HUES48 (cell line): ENCODE measurements around the gene ARID5A.

ENCODE experiments used
- H3K27ac ChIP-seq: one replicate; pipeline ENCODE4 v1.7.0; 2013; ENCODE audit warnings: low read depth, low read length, inconsistent platforms
- H3K27me3 ChIP-seq: 2 replicates; pipeline ENCODE4 v1.6.1; 2013; ENCODE audit warnings: mild to moderate bottlenecking, low read length; ENCODE audit not compliant: control insufficient read depth, insufficient read depth
- H3K36me3 ChIP-seq: 2 replicates; pipeline ENCODE4 v1.6.1; 2013; ENCODE audit warnings: low read length; ENCODE audit not compliant: control insufficient read depth, insufficient read depth
- H3K4me1 ChIP-seq: 2 replicates; pipeline ENCODE4 v1.6.1; 2013; ENCODE audit warnings: mild to moderate bottlenecking, low read length; ENCODE audit not compliant: control insufficient read depth, insufficient read depth
- H3K4me3 ChIP-seq: 2 replicates; pipeline ENCODE4 v1.5.1; 2013; ENCODE audit warnings: mild to moderate bottlenecking, low read depth, low read length
- H3K9ac ChIP-seq: 2 replicates; pipeline ENCODE4 v1.6.1; 2013; ENCODE audit warnings: mild to moderate bottlenecking, low read depth, low read length, moderate library complexity
- H3K9me3 ChIP-seq: 2 replicates; pipeline ENCODE4 v1.6.1; 2013; ENCODE audit warnings: low read length; ENCODE audit not compliant: control insufficient read depth, insufficient read depth

The ARID5A gene

GRCh38 chr2:96574364-96574763 lies 37.8 kb downstream of the ARID5A start:
- H3K9ac ChIP-seq = no peak overlapping the region
- H3K4me3 ChIP-seq = no peak overlapping the region
- no peaks in the 10 kb centered on the region for H3K36me3 ChIP-seq
- no peak overlapping the region for H3K27ac ChIP-seq
- H3K27me3 ChIP-seq = no peaks in the 10 kb centered on the region
- no peaks in the 10 kb centered on the region for H3K9me3 ChIP-seq
- H3K4me1 ChIP-seq = no peaks in the 10 kb centered on the region

- Histone ChIP-seq H3K4me1 (no peaks in the 10 kb centered on the region), H3K27ac (no peak overlapping the region), H3K36me3 (no peaks in the 10 kb centered on the region), H3K9me3 (no peaks in the 10 kb centered on the region), H3K27me3 (no peaks in the 10 kb centered on the region), H3K4me3 (no peak overlapping the region), H3K9ac (no peak overlapping the region)
Measured at GRCh38 chr2:96575785-96576456, 39.4 kb downstream of the ARID5A start.

GRCh38 chr2:96577501-96577900 lies 40.9 kb downstream of the ARID5A start:
- Histone ChIP-seq H3K4me1 (no peaks in the 10 kb centered on the region), H3K36me3 (no peaks in the 10 kb centered on the region), H3K4me3 (no peak overlapping the region), H3K27me3 (no peaks in the 10 kb centered on the region), H3K9ac (no peak overlapping the region), H3K9me3 (no peaks in the 10 kb centered on the region), H3K27ac (no peak overlapping the region)

GRCh38 chr2:96578731-96579130 lies 42.2 kb downstream of the ARID5A start:
- no peak overlapping the region for H3K27ac ChIP-seq
- H3K9me3 ChIP-seq = no peaks in the 10 kb centered on the region
- H3K36me3 ChIP-seq = no peaks in the 10 kb centered on the region
- no peaks in the 10 kb centered on the region for H3K27me3 ChIP-seq
- H3K4me1 ChIP-seq = no peaks in the 10 kb centered on the region
- no peak overlapping the region for H3K9ac ChIP-seq
- no peak overlapping the region for H3K4me3 ChIP-seq

GRCh38 chr2:96579422-96579821 lies 42.9 kb downstream of the ARID5A start:
- H3K4me1 ChIP-seq = no peaks in the 10 kb centered on the region
- no peak overlapping the region for H3K9ac ChIP-seq
- H3K4me3 ChIP-seq = no peak overlapping the region
- no peak overlapping the region for H3K27ac ChIP-seq
- H3K27me3 ChIP-seq = no peaks in the 10 kb centered on the region
- H3K9me3 ChIP-seq = no peaks in the 10 kb centered on the region
- H3K36me3 ChIP-seq = no peaks in the 10 kb centered on the region

GRCh38 chr2:96580771-96581170 lies 44.2 kb downstream of the ARID5A start:
- H3K4me1 ChIP-seq = no peaks in the 10 kb centered on the region
- no peak overlapping the region for H3K9ac ChIP-seq
- no peak overlapping the region for H3K4me3 ChIP-seq
- H3K9me3 ChIP-seq = no peaks in the 10 kb centered on the region
- no peak overlapping the region for H3K27ac ChIP-seq
- no peaks in the 10 kb centered on the region for H3K27me3 ChIP-seq
- H3K36me3 ChIP-seq = no peaks in the 10 kb centered on the region

GRCh38 chr2:96584017-96584416 lies 47.5 kb downstream of the ARID5A start:
- H3K27ac ChIP-seq = no peak overlapping the region
- peaks cover 9% of the 10 kb centered on the region for H3K4me1 ChIP-seq

GRCh38 chr2:96587843-96588242 lies 51.3 kb downstream of the ARID5A start:
- peaks cover 1% of the 10 kb centered on the region for H3K36me3 ChIP-seq
- H3K4me3 ChIP-seq = no peak overlapping the region
- no peak overlapping the region for H3K27ac ChIP-seq
- no peaks in the 10 kb centered on the region for H3K27me3 ChIP-seq
- peaks cover 9% of the 10 kb centered on the region for H3K4me1 ChIP-seq
- H3K9ac ChIP-seq = no peak overlapping the region
- H3K9me3 ChIP-seq = no peaks in the 10 kb centered on the region

More at GRCh38 chr2:96584017-96584416, 47.5 kb downstream of the ARID5A start:
- Histone ChIP-seq H3K36me3 (no peaks in the 10 kb centered on the region), H3K27me3 (no peaks in the 10 kb centered on the region), H3K4me3 (no peak overlapping the region), H3K9me3 (no peaks in the 10 kb centered on the region), H3K9ac (no peak overlapping the region)

- H3K27ac ChIP-seq = no peak overlapping the region
- no peak overlapping the region for H3K4me3 ChIP-seq
- peaks cover 34% of the 10 kb centered on the region for H3K36me3 ChIP-seq
- no peak overlapping the region for H3K9ac ChIP-seq
- peaks cover 9% of the 10 kb centered on the region for H3K4me1 ChIP-seq
- no peaks in the 10 kb centered on the region for H3K9me3 ChIP-seq
- H3K27me3 ChIP-seq = no peaks in the 10 kb centered on the region
Measured at GRCh38 chr2:96591054-96591453, 54.5 kb downstream of the ARID5A start.

GRCh38 chr2:96591494-96591893 lies 54.9 kb downstream of the ARID5A start:
- H3K9me3 ChIP-seq = no peaks in the 10 kb centered on the region
- no peak overlapping the region for H3K27ac ChIP-seq
- H3K27me3 ChIP-seq = no peaks in the 10 kb centered on the region
- H3K4me3 ChIP-seq = no peak overlapping the region
- H3K9ac ChIP-seq = no peak overlapping the region
- H3K4me1 ChIP-seq = peaks cover 9% of the 10 kb centered on the region
- H3K36me3 ChIP-seq = peaks cover 38% of the 10 kb centered on the region

- peaks cover 61% of the 10 kb centered on the region for H3K36me3 ChIP-seq
- H3K4me3 ChIP-seq = no peak overlapping the region
- no peaks in the 10 kb centered on the region for H3K4me1 ChIP-seq
- no peaks in the 10 kb centered on the region for H3K9me3 ChIP-seq
- no peak overlapping the region for H3K27ac ChIP-seq
- H3K27me3 ChIP-seq = no peaks in the 10 kb centered on the region
- no peak overlapping the region for H3K9ac ChIP-seq
Measured at GRCh38 chr2:96594282-96594681, 57.7 kb downstream of the ARID5A start.
